ENCODE results near the gene TYR. TPM values are rescaled to one million over a fixed set of nuclear protein-coding genes. Genes with fewer than 3 reads are reported as not detected.
"Not testable (repeated sequence)": the region's sequence is repeated elsewhere in the genome, so short reads cannot be mapped to it uniquely, and the experiment has no call there.

TYR gene
- total RNA-seq, 1 donor from 2014 or later, result not detected

- intact Hi-C loops (cut with micrococcal nuclease); H3K36me3 Mint-ChIP-seq (ENCODE audit: low read depth); DNase-seq (ENCODE audit: low spot score); H3K4me1 Mint-ChIP-seq (ENCODE audit: low read depth); H3K9me3 Mint-ChIP-seq; H3K27ac Mint-ChIP-seq; H3K27me3 Mint-ChIP-seq (ENCODE audit: insufficient read depth); H3K4me3 Mint-ChIP-seq: not testable (repeated sequence)
These were observed 103.5 kb downstream of the TYR start for GRCh38 chr11:89281032-89281677.

GRCh38 chr11:89286601-89287000, 108.9 kb downstream of the TYR start:
- H3K4me1 Mint-ChIP-seq (ENCODE audit: low read depth); H3K27ac Mint-ChIP-seq; H3K36me3 Mint-ChIP-seq (ENCODE audit: low read depth): not testable (repeated sequence)

GRCh38 chr11:89288004-89288403, 110.3 kb downstream of the TYR start:
- H3K4me1 Mint-ChIP-seq (ENCODE audit: low read depth); DNase-seq (ENCODE audit: low spot score); H3K4me3 Mint-ChIP-seq; intact Hi-C loops (cut with micrococcal nuclease); H3K27me3 Mint-ChIP-seq (ENCODE audit: insufficient read depth); H3K9me3 Mint-ChIP-seq; H3K27ac Mint-ChIP-seq; H3K36me3 Mint-ChIP-seq (ENCODE audit: low read depth): not testable (repeated sequence)

More at GRCh38 chr11:89286601-89287000, 108.9 kb downstream of the TYR start:
- intact Hi-C loops (cut with micrococcal nuclease); DNase-seq (ENCODE audit: low spot score); H3K9me3 Mint-ChIP-seq; H3K27me3 Mint-ChIP-seq (ENCODE audit: insufficient read depth); H3K4me3 Mint-ChIP-seq: not testable (repeated sequence)

- no peak overlapping the region for H3K4me3 Mint-ChIP-seq
- H3K36me3 Mint-ChIP-seq (ENCODE audit: low read depth), result no peaks in the 10 kb centered on the region
- H3K27me3 Mint-ChIP-seq (ENCODE audit: insufficient read depth), result no peaks in the 10 kb centered on the region
- no peaks in the 10 kb centered on the region for H3K9me3 Mint-ChIP-seq
- no peak for DNase-seq (ENCODE audit: low spot score)
- intact Hi-C loops (cut with micrococcal nuclease), result no loop called here
- H3K4me1 Mint-ChIP-seq (ENCODE audit: low read depth), result no peaks in the 10 kb centered on the region
- H3K27ac Mint-ChIP-seq, result no peak overlapping the region
These were observed 116.4 kb downstream of the TYR start for GRCh38 chr11:89293965-89294679.

GRCh38 chr11:89295023-89295422, 117.3 kb downstream of the TYR start:
- H3K36me3 Mint-ChIP-seq (ENCODE audit: low read depth); H3K9me3 Mint-ChIP-seq; H3K4me3 Mint-ChIP-seq; H3K27me3 Mint-ChIP-seq (ENCODE audit: insufficient read depth); intact Hi-C loops (cut with micrococcal nuclease); DNase-seq (ENCODE audit: low spot score); H3K4me1 Mint-ChIP-seq (ENCODE audit: low read depth); H3K27ac Mint-ChIP-seq: not testable (repeated sequence)

GRCh38 chr11:89303029-89303428, 125.4 kb downstream of the TYR start:
- DNase-seq (ENCODE audit: low spot score); intact Hi-C loops (cut with micrococcal nuclease); H3K4me1 Mint-ChIP-seq (ENCODE audit: low read depth); H3K9me3 Mint-ChIP-seq; H3K27ac Mint-ChIP-seq; H3K27me3 Mint-ChIP-seq (ENCODE audit: insufficient read depth); H3K4me3 Mint-ChIP-seq; H3K36me3 Mint-ChIP-seq (ENCODE audit: low read depth): not testable (repeated sequence)

GRCh38 chr11:89308272-89308671, 130.6 kb downstream of the TYR start:
- intact Hi-C loops (cut with micrococcal nuclease); H3K36me3 Mint-ChIP-seq (ENCODE audit: low read depth); H3K27ac Mint-ChIP-seq; H3K4me3 Mint-ChIP-seq; DNase-seq (ENCODE audit: low spot score); H3K27me3 Mint-ChIP-seq (ENCODE audit: insufficient read depth); H3K4me1 Mint-ChIP-seq (ENCODE audit: low read depth); H3K9me3 Mint-ChIP-seq: not testable (repeated sequence)

- H3K27ac Mint-ChIP-seq; H3K27me3 Mint-ChIP-seq (ENCODE audit: insufficient read depth); intact Hi-C loops (cut with micrococcal nuclease); H3K4me3 Mint-ChIP-seq; H3K36me3 Mint-ChIP-seq (ENCODE audit: low read depth); DNase-seq (ENCODE audit: low spot score); H3K4me1 Mint-ChIP-seq (ENCODE audit: low read depth); H3K9me3 Mint-ChIP-seq: not testable (repeated sequence)
These were observed 131.8 kb downstream of the TYR start for GRCh38 chr11:89309321-89309985.

- H3K27me3 Mint-ChIP-seq (ENCODE audit: insufficient read depth); intact Hi-C loops (cut with micrococcal nuclease); H3K4me1 Mint-ChIP-seq (ENCODE audit: low read depth); H3K27ac Mint-ChIP-seq; DNase-seq (ENCODE audit: low spot score); H3K36me3 Mint-ChIP-seq (ENCODE audit: low read depth); H3K9me3 Mint-ChIP-seq; H3K4me3 Mint-ChIP-seq: not testable (repeated sequence)
These were observed 132.9 kb downstream of the TYR start for GRCh38 chr11:89310607-89311006.

GRCh38 chr11:89321401-89321800, 143.7 kb downstream of the TYR start:
- H3K4me3 Mint-ChIP-seq, result no peak overlapping the region
- DNase-seq (ENCODE audit: low spot score), result no peak
- no peak overlapping the region for H3K27ac Mint-ChIP-seq
- intact Hi-C loops (cut with micrococcal nuclease), result no loop called here
- H3K9me3 Mint-ChIP-seq, result no peaks in the 10 kb centered on the region
- no peaks in the 10 kb centered on the region for H3K36me3 Mint-ChIP-seq (ENCODE audit: low read depth)
- H3K4me1 Mint-ChIP-seq (ENCODE audit: low read depth), result no peaks in the 10 kb centered on the region
- H3K27me3 Mint-ChIP-seq (ENCODE audit: insufficient read depth), result no peaks in the 10 kb centered on the region

- H3K9me3 Mint-ChIP-seq, result no peaks in the 10 kb centered on the region
- no peak overlapping the region for H3K27ac Mint-ChIP-seq
- no peaks in the 10 kb centered on the region for H3K36me3 Mint-ChIP-seq (ENCODE audit: low read depth)
- no peaks in the 10 kb centered on the region for H3K27me3 Mint-ChIP-seq (ENCODE audit: insufficient read depth)
- intact Hi-C loops (cut with micrococcal nuclease), result no loop called here
- H3K4me3 Mint-ChIP-seq, result no peak overlapping the region
- no peak for DNase-seq (ENCODE audit: low spot score)
- no peaks in the 10 kb centered on the region for H3K4me1 Mint-ChIP-seq (ENCODE audit: low read depth)
These were observed 150.2 kb downstream of the TYR start for GRCh38 chr11:89327885-89328284.

- H3K9me3 Mint-ChIP-seq; H3K27me3 Mint-ChIP-seq (ENCODE audit: insufficient read depth); H3K36me3 Mint-ChIP-seq (ENCODE audit: low read depth); intact Hi-C loops (cut with micrococcal nuclease); H3K4me3 Mint-ChIP-seq; DNase-seq (ENCODE audit: low spot score); H3K27ac Mint-ChIP-seq; H3K4me1 Mint-ChIP-seq (ENCODE audit: low read depth): not testable (repeated sequence)
These were observed 154.3 kb downstream of the TYR start for GRCh38 chr11:89331940-89332339.

- intact Hi-C loops (cut with micrococcal nuclease); H3K27ac Mint-ChIP-seq; H3K4me3 Mint-ChIP-seq; H3K27me3 Mint-ChIP-seq (ENCODE audit: insufficient read depth); DNase-seq (ENCODE audit: low spot score); H3K9me3 Mint-ChIP-seq; H3K4me1 Mint-ChIP-seq (ENCODE audit: low read depth); H3K36me3 Mint-ChIP-seq (ENCODE audit: low read depth): not testable (repeated sequence)
These were observed 156.0 kb downstream of the TYR start for GRCh38 chr11:89333704-89334103.

Measured in activated T-helper 1 cell treated with anti-CD3 and anti-CD28 coated beads, Interleukin-12 subunit alpha, Interleukin-12 subunit beta, Interleukin-2, Interleukin-4 antibody, amounts not matched to agents 30 ng/mL and 10 ng/mL and 1 ng/mL, durations not matched to agents 14 hours and 24 hours and 36 hours (primary cell).